ENCODE data around the gene FBXO44.

- TF ChIP-seq, protein P1, sequence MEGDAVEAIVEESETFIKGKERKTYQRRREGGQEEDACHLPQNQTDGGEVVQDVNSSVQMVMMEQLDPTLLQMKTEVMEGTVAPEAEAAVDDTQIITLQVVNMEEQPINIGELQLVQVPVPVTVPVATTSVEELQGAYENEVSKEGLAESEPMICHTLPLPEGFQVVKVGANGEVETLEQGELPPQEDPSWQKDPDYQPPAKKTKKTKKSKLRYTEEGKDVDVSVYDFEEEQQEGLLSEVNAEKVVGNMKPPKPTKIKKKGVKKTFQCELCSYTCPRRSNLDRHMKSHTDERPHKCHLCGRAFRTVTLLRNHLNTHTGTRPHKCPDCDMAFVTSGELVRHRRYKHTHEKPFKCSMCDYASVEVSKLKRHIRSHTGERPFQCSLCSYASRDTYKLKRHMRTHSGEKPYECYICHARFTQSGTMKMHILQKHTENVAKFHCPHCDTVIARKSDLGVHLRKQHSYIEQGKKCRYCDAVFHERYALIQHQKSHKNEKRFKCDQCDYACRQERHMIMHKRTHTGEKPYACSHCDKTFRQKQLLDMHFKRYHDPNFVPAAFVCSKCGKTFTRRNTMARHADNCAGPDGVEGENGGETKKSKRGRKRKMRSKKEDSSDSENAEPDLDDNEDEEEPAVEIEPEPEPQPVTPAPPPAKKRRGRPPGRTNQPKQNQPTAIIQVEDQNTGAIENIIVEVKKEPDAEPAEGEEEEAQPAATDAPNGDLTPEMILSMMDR (conservative IDR thresholded peaks at IDR 0.05 in 1 of 2, IDR thresholded peaks at IDR 0.05 in 1 of 2; ENCODE audit: low read depth in 1 of 2, low read length in 2 of 2), result no peak
- TF ChIP-seq EZH2 (IDR thresholded peaks at IDR 0.05; ENCODE audit: low read length, missing control alignments), result no peak
These were observed 53.1 kb downstream of the FBXO44 start for GRCh38 chr1:11707621-11708276.
